GM21723 (cell line): ENCODE results near the gene TAP2.

Experiments used
- ATAC-seq: cut with Tn5 transposase; IDR thresholded peaks from one replicate; pipeline ENCODE4 v1.9.1; 2021; ENCODE audit warnings: mild to moderate bottlenecking, moderate library complexity; ENCODE audit not compliant: unreplicated experiment

Gene TAP2

GRCh38 chr6:32854376-32855178, 16.0 kb upstream of the TAP2 start:
- peak; percentile 25 for ATAC-seq

- peak; percentile 78 for ATAC-seq
Measured at GRCh38 chr6:32853541-32854375, 15.2 kb upstream of the TAP2 start, which contains the start of the genes PSMB9 and TAP1. Gene PSMB9, plus strand, starts transcription at chr6:32854192. Its CDS starts 38 bp downstream, at chr6:32854230. Gene TAP1, minus strand, starts transcription at chr6:32853704. Its CDS starts 68 bp downstream, at chr6:32853636.

- peak; percentile 35 for ATAC-seq
Measured at GRCh38 chr6:32852844-32853540, 14.5 kb upstream of the TAP2 start.

DNA sequence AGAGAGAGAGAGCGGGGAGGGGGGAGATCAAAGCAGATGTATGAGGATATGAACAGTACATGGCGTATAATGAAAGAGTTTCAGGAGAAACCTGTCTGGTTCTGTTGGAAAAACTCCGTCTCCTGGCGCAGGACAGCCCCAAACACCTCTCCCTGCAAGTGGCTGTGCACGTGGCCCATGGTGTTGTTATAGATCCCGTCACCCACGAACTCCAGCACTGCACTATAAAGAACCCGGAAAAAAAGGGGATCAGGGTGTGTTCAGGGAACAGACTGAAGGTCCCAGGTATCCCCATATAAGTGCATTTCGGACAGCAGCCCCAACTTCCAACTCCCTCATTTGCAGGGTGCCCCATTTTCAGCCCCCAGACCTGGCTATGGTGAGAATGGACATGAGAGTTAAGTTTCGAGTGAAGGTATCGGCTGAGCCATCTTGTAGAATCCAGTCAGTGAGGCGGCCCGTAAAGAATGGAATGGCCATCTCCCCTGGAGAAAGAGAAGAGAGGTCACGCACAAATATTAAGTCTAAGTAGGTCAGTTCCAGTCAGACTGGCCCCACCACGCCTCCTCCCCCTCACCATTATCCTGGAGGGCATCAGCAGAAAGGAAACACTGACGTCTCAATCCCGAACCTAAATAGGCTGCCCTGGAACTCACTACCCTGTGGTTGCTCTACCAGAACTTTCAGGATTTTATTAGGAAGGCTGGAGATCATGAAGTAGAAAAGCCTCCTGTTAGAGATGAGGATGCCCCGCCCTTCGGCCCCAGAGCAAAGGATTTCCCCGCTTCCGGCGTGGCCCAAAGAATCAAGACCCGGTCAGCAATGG, 13.7 kb upstream of the TAP2 start:
- ATAC-seq, result no peak

DNA sequence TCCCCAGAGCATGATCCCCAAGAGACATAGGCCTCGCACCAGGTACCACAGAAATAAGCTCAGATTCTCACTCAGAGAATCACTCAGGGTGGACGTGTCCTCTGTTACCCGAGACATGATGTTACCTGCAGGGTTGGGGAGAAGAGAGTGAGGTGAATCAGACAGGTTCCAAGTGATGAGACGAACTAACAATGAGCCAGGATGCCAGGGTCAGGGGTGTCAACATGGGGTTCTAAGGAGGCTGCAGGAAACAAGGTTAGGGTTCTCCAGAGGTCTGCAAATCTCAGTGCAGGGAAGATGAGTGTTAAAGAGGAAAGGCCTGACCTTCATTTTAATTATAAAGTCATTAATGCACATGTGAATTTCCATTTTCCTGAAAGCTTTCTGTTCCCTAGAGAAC, 12.5 kb upstream of the TAP2 start:
- no peak for ATAC-seq

GRCh38 chr6:32849126-32849525, 10.6 kb upstream of the TAP2 start:
- no peak for ATAC-seq

DNA sequence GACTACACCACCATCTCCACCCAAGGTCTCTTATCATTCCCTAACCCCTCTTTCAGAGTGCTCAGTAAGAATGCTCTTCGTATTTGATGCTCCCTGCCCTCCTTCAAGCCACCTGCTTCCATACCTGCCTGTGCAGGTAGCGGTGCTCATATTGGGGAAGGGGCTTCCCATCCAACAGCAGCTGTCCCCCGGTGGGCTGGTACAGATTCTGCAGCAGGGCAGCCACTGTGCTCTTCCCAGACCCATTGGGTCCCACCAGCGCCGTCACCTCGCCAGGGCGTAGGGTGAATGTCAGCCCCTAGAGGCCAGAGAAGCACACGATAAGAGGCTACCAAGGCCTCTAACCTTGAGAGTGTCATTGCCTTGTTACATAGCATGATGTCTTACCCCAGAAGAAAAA, 9.3 kb upstream of the TAP2 start:
- ATAC-seq, result no peak

- no peak for ATAC-seq
Measured at GRCh38 chr6:32847004-32847403, 8.5 kb upstream of the TAP2 start.

- no peak for ATAC-seq
Measured at GRCh38 chr6:32845384-32845884, 6.9 kb upstream of the TAP2 start.

GRCh38 chr6:32844839-32845383, 6.4 kb upstream of the TAP2 start:
- no peak for ATAC-seq

GRCh38 chr6:32843979-32844838, 5.7 kb upstream of the TAP2 start, which contains the start of gene PSMB8:
Gene PSMB8, minus strand, starts transcription at chr6:32844047. Its CDS starts 51 bp downstream, at chr6:32843996.
- peak; percentile 61 for ATAC-seq

GRCh38 chr6:32843331-32843978, 4.9 kb upstream of the TAP2 start:
- ATAC-seq, result no peak

GRCh38 chr6:32842690-32843089, 4.2 kb upstream of the TAP2 start:
- no peak for ATAC-seq

- no peak for ATAC-seq
Measured at GRCh38 chr6:32842021-32842650, 3.6 kb upstream of the TAP2 start.

- no peak for ATAC-seq
Measured at GRCh38 chr6:32840604-32841246, 2.2 kb upstream of the TAP2 start.

GRCh38 chr6:32839356-32839755, 817 bp upstream of the TAP2 start:
- no peak for ATAC-seq

- no peak for ATAC-seq
Measured at GRCh38 chr6:32837651-32838113, 857 bp downstream of the TAP2 start.
